Mesendoderm (in vitro differentiated cells): ENCODE measurements around the gene THAP8.
A peak's percentile ranks its signal among the peaks of the same experiment; 100 is the strongest.

Experiments used
- DNase-seq: peaks from one replicate; pipeline ENCODE4 v3.0.0; 2013
- H2AK5ac ChIP-seq: 2 replicates; pipeline ENCODE4 v1.6.1; 2013; ENCODE audit warnings: low read length, inconsistent platforms
- H2BK120ac ChIP-seq: 2 replicates; pipeline ENCODE4 v1.6.1; 2013; ENCODE audit warnings: low read depth, mild to moderate bottlenecking, low read length, moderate library complexity, mixed read lengths
- H2BK15ac ChIP-seq: replicated peaks from 2 replicates; pipeline ENCODE4 v1.6.1; 2013; ENCODE audit warnings: low read depth, mild to moderate bottlenecking, moderate library complexity
- H2BK5ac ChIP-seq: 2 replicates; pipeline ENCODE4 v1.6.1; 2013; ENCODE audit warnings: low read length, inconsistent platforms
- H3K18ac ChIP-seq: 2 replicates; pipeline ENCODE4 v1.6.1; 2013; ENCODE audit warnings: mild to moderate bottlenecking, low read length, mixed read lengths
- H3K23ac ChIP-seq: one replicate; pipeline ENCODE4 v1.6.1; 2013; ENCODE audit warnings: low read length
- H3K27ac ChIP-seq: 2 replicates; pipeline ENCODE4 v1.5.1; 2013; ENCODE audit warnings: low read depth, mild to moderate bottlenecking, inconsistent platforms, low read length, moderate library complexity
- H3K27me3 ChIP-seq: 2 replicates; pipeline ENCODE4 v1.6.1; 2013; ENCODE audit warnings: low read length, control low read depth, mild to moderate bottlenecking, inconsistent platforms; ENCODE audit not compliant: insufficient read depth, poor library complexity
- H3K36me3 ChIP-seq: 2 replicates; pipeline ENCODE4 v1.6.1; 2013; ENCODE audit warnings: low read length, inconsistent platforms; ENCODE audit not compliant: control insufficient read depth, insufficient read depth
- H3K4ac ChIP-seq: one replicate; pipeline ENCODE4 v1.6.1; 2013; ENCODE audit warnings: low read depth, mild to moderate bottlenecking, low read length, moderate library complexity
- H3K4me1 ChIP-seq: 2 replicates; pipeline ENCODE4 v1.6.1; 2013; ENCODE audit warnings: low read depth, low read length, inconsistent platforms; ENCODE audit not compliant: control insufficient read depth
- H3K4me2 ChIP-seq: 2 replicates; pipeline ENCODE4 v1.6.1; 2013; ENCODE audit warnings: low read length
- H3K4me3 ChIP-seq: 2 replicates; pipeline ENCODE4 v1.5.1; 2013; ENCODE audit warnings: mild to moderate bottlenecking, low read length
- H3K56ac ChIP-seq: one replicate; pipeline ENCODE4 v1.6.1; 2013; ENCODE audit warnings: low read length
- H3K79me1 ChIP-seq: 2 replicates; pipeline ENCODE4 v1.6.1; 2013; ENCODE audit warnings: low read length, inconsistent platforms
- H3K79me2 ChIP-seq: 2 replicates; pipeline ENCODE4 v1.6.1; 2013; ENCODE audit warnings: mild to moderate bottlenecking, low read length; ENCODE audit not compliant: control insufficient read depth, insufficient read depth
- H3K9ac ChIP-seq: 2 replicates; pipeline ENCODE4 v1.6.1; 2013; ENCODE audit warnings: low read length, inconsistent platforms
- H4K5ac ChIP-seq: one replicate; pipeline ENCODE4 v1.6.1; 2013; ENCODE audit warnings: low read length
- H4K8ac ChIP-seq: one replicate; pipeline ENCODE4 v1.6.1; 2013; ENCODE audit warnings: low read depth, mild to moderate bottlenecking, control low read depth, low read length, moderate library complexity
- WGBS: extraction: QIAGEN DNeasy Blood & Tissue Kit; methylation state at CpG from one replicate; pipeline ENCODE4 v1.1.7; 2013; ENCODE audit warnings: low lambda C conversion rate, missing lambda C conversion rate; ENCODE audit not compliant: insufficient coverage; ENCODE audit errors: extremely low coverage; 5-methylcytosine and 5-hydroxymethylcytosine counted together

THAP8 gene

DNA sequence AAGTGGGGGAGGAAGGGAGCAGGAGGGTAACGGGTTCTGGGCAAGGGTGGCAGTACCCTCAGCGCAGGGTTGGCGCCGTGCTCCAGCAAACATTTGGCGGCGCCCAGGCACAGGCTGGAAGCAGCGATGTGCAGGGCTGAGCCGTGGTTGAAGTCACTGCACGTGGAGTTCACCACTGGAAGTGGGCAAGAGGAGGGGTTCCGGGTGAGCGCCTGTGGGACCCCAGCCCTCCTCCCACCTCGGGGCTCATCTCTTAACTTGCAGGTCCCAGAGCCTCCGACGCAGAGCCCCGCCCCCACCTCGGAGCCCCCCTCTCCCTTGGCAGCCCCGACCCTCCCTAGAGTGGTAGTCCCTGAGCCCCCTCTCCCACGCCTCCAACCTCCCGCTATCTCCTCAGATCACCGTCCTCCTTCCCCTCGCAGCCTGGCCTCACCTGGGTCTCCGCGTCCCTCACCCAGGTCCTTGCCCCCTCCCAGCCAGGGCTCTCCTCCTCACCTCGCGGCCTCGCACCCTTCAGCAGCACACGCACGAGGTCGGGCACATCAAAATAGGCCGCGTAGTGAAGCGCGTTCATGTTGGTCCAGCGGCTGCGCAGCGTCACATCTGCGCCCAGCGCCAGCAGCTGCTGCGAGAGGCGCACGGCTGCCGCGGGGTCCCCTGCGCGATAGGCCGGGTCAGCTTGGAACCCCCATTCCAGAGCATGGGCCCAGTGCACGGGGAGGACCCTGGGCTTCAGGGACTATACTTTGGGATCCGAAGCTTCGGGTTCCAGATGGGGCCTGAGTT, 27.8 kb downstream of the THAP8 start:
- H2AK5ac ChIP-seq = no peak overlapping the region
- no peak overlapping the region for H3K4me3 ChIP-seq
- H3K79me1 ChIP-seq = no peaks in the 10 kb centered on the region
- no peak overlapping the region for H3K4ac ChIP-seq
- peaks cover 2% of the 10 kb centered on the region for H3K36me3 ChIP-seq
- H3K4me2 ChIP-seq = no peak overlapping the region
- H3K23ac ChIP-seq = no peak overlapping the region
- no peaks in the 10 kb centered on the region for H3K79me2 ChIP-seq
- no peak overlapping the region for H3K9ac ChIP-seq
- H2BK120ac ChIP-seq = no peak overlapping the region
- DNase-seq = no peak
- no peak overlapping the region for H3K56ac ChIP-seq
- H4K8ac ChIP-seq = no peak overlapping the region
- H2BK5ac ChIP-seq = no peak overlapping the region
- no peak overlapping the region for H2BK15ac ChIP-seq
- H3K18ac ChIP-seq = no peak overlapping the region
- H4K5ac ChIP-seq = no peak overlapping the region
- H3K27me3 ChIP-seq = no peaks in the 10 kb centered on the region
- no peaks in the 10 kb centered on the region for H3K4me1 ChIP-seq
- WGBS = no CpG with 5 or more reads among the region's 49 CpGs
- no peak overlapping the region for H3K27ac ChIP-seq

- peaks cover 2% of the 10 kb centered on the region for H3K36me3 ChIP-seq
Measured at GRCh38 chr19:36025541-36025940, 28.5 kb downstream of the THAP8 start.

GRCh38 chr19:36023432-36023831, 30.7 kb downstream of the THAP8 start:
- H3K27me3 ChIP-seq = no peaks in the 10 kb centered on the region
- no peak overlapping the region for H4K8ac ChIP-seq
- H2BK120ac ChIP-seq = no peak overlapping the region
- no peak overlapping the region for H3K56ac ChIP-seq
- H3K4me3 ChIP-seq = no peak overlapping the region
- H4K5ac ChIP-seq = no peak overlapping the region
- no peak overlapping the region for H2AK5ac ChIP-seq
- H3K4me1 ChIP-seq = no peaks in the 10 kb centered on the region
- no peak for DNase-seq
- no peaks in the 10 kb centered on the region for H3K79me2 ChIP-seq
- no peak overlapping the region for H3K9ac ChIP-seq
- peaks cover 2% of the 10 kb centered on the region for H3K36me3 ChIP-seq
- no peak overlapping the region for H3K18ac ChIP-seq
- WGBS = no CpG with 5 or more reads among the region's 5 CpGs
- H3K27ac ChIP-seq = no peak overlapping the region
- no peak overlapping the region for H3K4ac ChIP-seq
- no peak overlapping the region for H3K4me2 ChIP-seq
- no peaks in the 10 kb centered on the region for H3K79me1 ChIP-seq
- H2BK15ac ChIP-seq = no peak overlapping the region
- no peak overlapping the region for H2BK5ac ChIP-seq
- H3K23ac ChIP-seq = no peak overlapping the region

More at GRCh38 chr19:36025541-36025940, 28.5 kb downstream of the THAP8 start:
- Histone ChIP-seq H3K27ac (no peak overlapping the region), H3K4me2 (no peak overlapping the region), H3K4me1 (no peaks in the 10 kb centered on the region), H3K23ac (no peak overlapping the region), H3K27me3 (no peaks in the 10 kb centered on the region), H3K4ac (no peak overlapping the region), H2AK5ac (no peak overlapping the region), H2BK5ac (no peak overlapping the region), H3K56ac (no peak overlapping the region), H3K79me1 (no peaks in the 10 kb centered on the region), H2BK120ac (no peak overlapping the region), H4K5ac (no peak overlapping the region), H3K9ac (no peak overlapping the region), H3K18ac (no peak overlapping the region), H3K79me2 (no peaks in the 10 kb centered on the region), H3K4me3 (no peak overlapping the region), H2BK15ac (no peak overlapping the region), H4K8ac (no peak overlapping the region)
- WGBS = no CpG with 5 or more reads among the region's 1 CpG
- DNase-seq = no peak

DNA sequence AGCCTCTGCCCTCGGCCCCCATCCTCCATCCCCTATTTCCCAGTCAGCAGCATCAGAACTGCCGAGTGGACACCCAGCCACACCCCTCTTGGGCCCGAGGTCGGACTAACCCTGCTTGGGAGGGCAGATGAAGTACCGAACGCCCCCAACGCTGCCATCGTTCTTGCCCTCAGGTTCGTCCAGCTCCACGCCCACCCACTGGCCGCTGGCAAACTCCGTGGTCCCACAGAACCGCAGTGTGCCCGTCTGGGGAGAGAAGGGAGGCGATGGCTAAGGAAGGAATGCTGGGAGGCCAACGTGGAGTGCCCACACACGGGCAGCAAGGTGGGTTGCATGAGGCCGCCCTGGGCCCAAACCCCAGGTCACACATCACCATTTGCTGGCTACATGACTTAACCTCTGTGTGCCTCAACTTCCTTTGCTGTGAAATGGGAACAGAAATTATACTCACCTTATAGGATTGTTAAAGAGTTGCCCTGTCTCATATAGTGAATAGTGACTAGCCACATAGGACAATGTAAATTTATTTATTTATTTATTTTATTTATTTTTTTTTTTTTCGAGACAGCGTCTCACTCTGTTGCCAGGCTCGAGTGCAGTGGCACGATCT, 34.9 kb downstream of the THAP8 start:
- Histone ChIP-seq H3K79me1 (peaks cover 2% of the 10 kb centered on the region), H3K4me3 (no peak overlapping the region), H2AK5ac (no peak overlapping the region), H3K36me3 (peaks cover 2% of the 10 kb centered on the region), H2BK15ac (no peak overlapping the region), H3K56ac (no peak overlapping the region), H3K4me1 (no peaks in the 10 kb centered on the region), H3K9ac (no peak overlapping the region), H3K79me2 (no peaks in the 10 kb centered on the region), H2BK5ac (no peak overlapping the region), H3K27ac (no peak overlapping the region), H3K23ac (no peak overlapping the region), H4K5ac (no peak overlapping the region), H2BK120ac (no peak overlapping the region), H3K27me3 (no peaks in the 10 kb centered on the region), H3K18ac (no peak overlapping the region), H3K4ac (no peak overlapping the region), H4K8ac (no peak overlapping the region), H3K4me2 (no peak overlapping the region)
- DNase-seq = no peak
- no CpG with 5 or more reads among the region's 22 CpGs for WGBS

GRCh38 chr19:36014012-36014924, 39.8 kb downstream of the THAP8 start, which contains the start of gene ALKBH6:
Gene ALKBH6, minus strand, starts transcription at chr19:36014213. Its CDS starts 816 bp downstream, at chr19:36013397.
- peak within 1 kb of the TSS; percentile 89 for H3K4me2 ChIP-seq
- no peak within 1 kb of the TSS for H2BK120ac ChIP-seq
- H3K27ac ChIP-seq = no peak within 1 kb of the TSS
- H3K9ac ChIP-seq = peak within 1 kb of the TSS; percentile 93
- no CpG with 5 or more reads among the region's 42 CpGs for WGBS
- peaks cover 3% of the 10 kb centered on the region for H3K4me1 ChIP-seq
- H3K36me3 ChIP-seq = no peaks in the 10 kb centered on the region
- peak within 1 kb of the TSS; percentile 90 for H3K56ac ChIP-seq
- H4K5ac ChIP-seq = no peak within 1 kb of the TSS
- H2BK15ac ChIP-seq = no peak within 1 kb of the TSS
- no peak within 1 kb of the TSS for H4K8ac ChIP-seq
- DNase-seq = peak; percentile 99
- H2AK5ac ChIP-seq = peak within 1 kb of the TSS; percentile 56
- peaks cover 2% of the 10 kb centered on the region for H3K79me2 ChIP-seq
- peak within 1 kb of the TSS; percentile 28 for H2BK5ac ChIP-seq
- peak within 1 kb of the TSS; percentile 51 for H3K23ac ChIP-seq
- H3K4ac ChIP-seq = peak within 1 kb of the TSS; percentile 66
- H3K79me1 ChIP-seq = peaks cover 11% of the 10 kb centered on the region
- no peaks in the 10 kb centered on the region for H3K27me3 ChIP-seq
- H3K4me3 ChIP-seq = peak within 1 kb of the TSS; percentile 91
- peak within 1 kb of the TSS; percentile 41 for H3K18ac ChIP-seq
